ENCODE results near the gene GPR15.
A peak's percentile ranks its signal among the peaks of the same experiment; 100 is the strongest.

The GPR15 gene

GRCh38 chr3:98530676-98531075, 1.1 kb upstream of the GPR15 start:
- no peak for DNase-seq (ENCODE audit: low read depth in 2 of 2)

GRCh38 chr3:98532275-98532637, 478 bp downstream of the GPR15 start:
- no peak for DNase-seq (ENCODE audit: low read depth in 2 of 2)

GRCh38 chr3:98532709-98533571, 1.2 kb downstream of the GPR15 start:
- no peak for DNase-seq (ENCODE audit: low read depth in 2 of 2)

GRCh38 chr3:98534168-98534567, 2.4 kb downstream of the GPR15 start:
- no peak for DNase-seq (ENCODE audit: low read depth in 2 of 2)

- no peak for DNase-seq (ENCODE audit: low read depth in 2 of 2)
These were observed 3.0 kb downstream of the GPR15 start for GRCh38 chr3:98534734-98535133.

GRCh38 chr3:98536456-98537017, 4.8 kb downstream of the GPR15 start:
- DNase-seq (ENCODE audit: low read depth in 2 of 2): no peak

GRCh38 chr3:98540346-98540745, 8.6 kb downstream of the GPR15 start:
- no peak for DNase-seq (ENCODE audit: low read depth in 2 of 2)

- no peak for DNase-seq (ENCODE audit: low read depth in 2 of 2)
These were observed 9.9 kb downstream of the GPR15 start for GRCh38 chr3:98541695-98542094.

- no peak for DNase-seq (ENCODE audit: low read depth in 2 of 2)
These were observed 10.8 kb downstream of the GPR15 start for GRCh38 chr3:98542623-98543022.

- DNase-seq (ENCODE audit: low read depth in 2 of 2): no peak
These were observed 14.2 kb downstream of the GPR15 start for GRCh38 chr3:98545940-98546339.

GRCh38 chr3:98548544-98548943, 16.8 kb downstream of the GPR15 start:
- no peak for DNase-seq (ENCODE audit: low read depth in 2 of 2)

- DNase-seq (ENCODE audit: low read depth in 2 of 2): no peak
These were observed 19.1 kb downstream of the GPR15 start for GRCh38 chr3:98550833-98551232.

GRCh38 chr3:98551236-98551635, 19.5 kb downstream of the GPR15 start:
- no peak for DNase-seq (ENCODE audit: low read depth in 2 of 2)

- no peak for DNase-seq (ENCODE audit: low read depth in 2 of 2)
These were observed 20.0 kb downstream of the GPR15 start for GRCh38 chr3:98551754-98552153.

- DNase-seq (ENCODE audit: low read depth in 2 of 2): no peak
These were observed 20.6 kb downstream of the GPR15 start for GRCh38 chr3:98552232-98553020.

- no peak for DNase-seq (ENCODE audit: low read depth in 2 of 2)
These were observed 21.3 kb downstream of the GPR15 start for GRCh38 chr3:98553021-98553563.

GRCh38 chr3:98553753-98554152, 22.0 kb downstream of the GPR15 start:
- DNase-seq (ENCODE audit: low read depth in 2 of 2): no peak

- no peak for DNase-seq (ENCODE audit: low read depth in 2 of 2)
These were observed 22.8 kb downstream of the GPR15 start for GRCh38 chr3:98554580-98554979.

- DNase-seq (ENCODE audit: low read depth in 2 of 2): no peak
These were observed 23.2 kb downstream of the GPR15 start for GRCh38 chr3:98555025-98555379.

- peak; percentile 67 to 81 for DNase-seq (ENCODE audit: low read depth in 2 of 2)
These were observed 24.7 kb downstream of the GPR15 start for GRCh38 chr3:98556164-98557130.

- DNase-seq (ENCODE audit: low read depth in 2 of 2): peak; percentile 31 to 47
These were observed 25.7 kb downstream of the GPR15 start for GRCh38 chr3:98557324-98558010.

Data from stimulated activated CD4-positive, alpha-beta T cell treated with anti-CD3 and anti-CD28 coated beads, Interleukin-15, amount 100 ng/mL, for 48 hours (primary cell).